ENCODE measurements around the gene ALDH1L1. TPM values are rescaled to one million over a fixed set of nuclear protein-coding genes. Genes with fewer than 3 reads are reported as not detected.
A peak's percentile ranks its signal among the peaks of the same experiment; 100 is the strongest.

ALDH1L1 gene
- total and polyA plus RNA-seq, 2 of the 4 experiments (the other 2 are of a cell fraction), result not detected

- Histone ChIP-seq H3K56ac (ENCODE audit: extremely low read depth, insufficient read depth, low read length) (no peak overlapping the region), H3K9me3 (ENCODE audit: control insufficient read depth, insufficient read depth, low read length) (no peaks in the 10 kb centered on the region), H4K91ac (ENCODE audit: insufficient read depth, low read depth, low read length) (no peak overlapping the region), H3K9me1 (ENCODE audit: insufficient read depth, low read length) (peaks cover 9% of the 10 kb centered on the region; the same call in 1 of the 2 replicates), H3K18ac (ENCODE audit: low read depth, low read length) (no peak overlapping the region), H3K4ac (ENCODE audit: low read depth, low read length) (0 out of 2 replicates have a peak overlapping the region, but pooled peaks have one; percentile 36), H3K4me1 (ENCODE audit: control insufficient read depth, insufficient read depth, low read length) (peaks cover 7% of the 10 kb centered on the region), H2AK5ac (ENCODE audit: low read depth, low read length) (peak overlapping the region; percentile 30; the same call in 1 of the 2 replicates), H2BK20ac (ENCODE audit: low read depth, low read length) (no peak overlapping the region), H3K36me3 (ENCODE audit: control insufficient read depth, insufficient read depth, low read length) (no peaks in the 10 kb centered on the region), H2AFZ (replicated peaks; ENCODE audit: low read length, poor library complexity) (peak overlapping the region; percentile 91), H3K14ac (replicated peaks; ENCODE audit: low read depth, low read length) (peak overlapping the region; percentile 45; the same call in 1 of the 2 replicates), H2AK9ac (replicated peaks; ENCODE audit: low read depth, low read length, poor library complexity) (no peak overlapping the region), H4K5ac (ENCODE audit: low read depth, low read length) (no peak overlapping the region), H4K8ac (ENCODE audit: low read depth in 2 of 2, low read length in 2 of 2) (peak overlapping the region in 1 of 2 experiments; percentile 77; a peak in 3 of 4 replicates), H3K27me3 (ENCODE audit: control insufficient read depth, insufficient read depth, low read length) (peaks cover 9% of the 10 kb centered on the region; the same call in 1 of the 2 replicates), H2BK120ac (ENCODE audit: low read depth, low read length) (peak overlapping the region; percentile 11), H3K4me3 (ENCODE audit: insufficient read depth, low read depth, low read length) (peak overlapping the region; percentile 10; the same call in 1 of the 2 replicates), H3K23ac (ENCODE audit: low read depth, low read length) (no peak overlapping the region), H3K9ac (ENCODE audit: low read depth, low read length) (no peak overlapping the region), H3K79me1 (ENCODE audit: low read depth in 1 of 2, low read length in 2 of 2) (no peaks in the 10 kb centered on the region), H3K4me2 (ENCODE audit: low read depth, low read length) (peak overlapping the region; percentile 12; the same call in 1 of the 2 replicates), H2BK15ac (ENCODE audit: low read depth, low read length) (peak overlapping the region; percentile 34; the same call in 1 of the 3 replicates), H2BK5ac (ENCODE audit: low read depth, low read length, poor library complexity, severe bottlenecking) (no peak overlapping the region), H3K27ac (ENCODE audit: insufficient read depth, low read length) (no peak overlapping the region), H4K20me1 (ENCODE audit: insufficient read depth, low read length) (no peaks in the 10 kb centered on the region)
- intact Hi-C loops (cut with micrococcal nuclease) (loop anchor here (1.0 kb wide), 1 partner anchor 144 kb away; no protein-coding TSS in a partner anchor), dilution Hi-C loops (cut with HindIII; ENCODE audit: low sequenced_read_pairs, unreplicated experiment) (no loop called here), in situ Hi-C loops (cut with MboI; ENCODE audit: low sequenced_read_pairs) (no loop called here)
- ATAC-seq (ENCODE audit: low read depth) (peak; percentile 69), DNase-seq (peak; percentile 12)
- ChIA-PET CTCF (interaction anchor here (1.1 kb wide), 1 partner anchor 10 kb away, joined by 3 read pairs; no protein-coding TSS in a partner anchor), POLR2A (ENCODE audit: unreplicated experiment) (no interaction called here)
- TF ChIP-seq CTCF (conservative IDR thresholded peaks at IDR 0.05; ENCODE audit: low read depth, low read length) (0 out of 2 replicates have a peak, but pooled peaks have one; percentile 15), RAD21 (IDR thresholded peaks at IDR 0.05; ENCODE audit: low read length) (no peak)
- no TSS peak for BruUV-seq (replicated peaks)
- WGBS, 2 experiments (ENCODE audit: extremely low coverage in 2 of 2, insufficient read length in 1 of 2), result 10% methylated on average over 15 of the region's 57 CpGs; no CpG with 5 or more reads in 1 of the 2 experiments
Observed at GRCh38 chr3:126212620-126213378, 32.4 kb upstream of the ALDH1L1 start.
